Measurements from ENCODE around the gene DCXR.

Gene DCXR

DNA sequence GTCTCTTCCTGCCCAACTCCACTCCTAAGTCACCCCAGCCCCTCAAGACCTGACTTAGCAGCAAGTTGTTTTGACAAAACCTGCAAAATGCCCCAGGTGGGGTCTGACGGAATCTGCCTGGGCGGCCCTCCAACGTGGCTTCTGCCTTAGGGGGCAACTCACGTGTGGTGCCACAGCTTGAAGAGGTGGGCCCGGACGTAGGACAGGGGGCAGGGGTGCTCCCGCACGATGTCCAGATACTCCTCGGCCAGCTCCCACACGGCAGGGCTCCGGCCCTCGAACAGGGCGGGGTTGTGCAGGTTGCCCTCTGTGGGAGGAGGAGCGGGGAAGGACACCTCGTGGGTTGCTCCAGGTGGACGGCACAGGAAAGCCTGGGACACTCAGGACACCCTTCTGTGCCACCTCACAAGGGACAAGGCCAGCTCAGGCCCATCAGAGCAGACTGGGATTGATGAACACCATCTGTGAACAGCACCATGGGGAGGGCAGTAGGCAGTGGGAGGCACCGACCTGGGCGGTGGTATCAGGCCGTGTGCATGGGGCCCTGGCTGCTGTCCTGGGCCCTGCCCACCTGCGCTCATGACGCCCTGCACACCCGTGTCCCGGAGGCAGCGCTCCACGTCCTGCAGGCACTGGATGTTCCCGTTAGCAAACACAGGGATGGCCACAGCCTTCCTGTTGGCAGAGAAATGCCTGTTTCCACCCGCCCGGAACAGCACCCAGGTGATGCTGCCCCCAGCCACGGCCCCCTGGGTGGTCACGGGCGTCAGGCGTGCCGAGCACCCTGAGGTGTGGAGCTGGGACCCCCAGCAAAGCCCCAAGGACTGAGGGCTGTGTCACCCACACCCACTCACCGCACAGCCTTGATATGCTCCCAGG is 23.8 kb upstream of the DCXR start:
- Histone ChIP-seq H3K27ac (ENCODE audit: low read length, poor library complexity, severe bottlenecking) (no peak overlapping the region), H2BK12ac (ENCODE audit: low read length in 2 of 2) (no peak overlapping the region), H3K4ac (ENCODE audit: low read depth in 1 of 2, low read length in 2 of 2) (no peak overlapping the region), H3K9ac (ENCODE audit: low read length) (no peak overlapping the region), H3K18ac (ENCODE audit: low read depth in 1 of 2, low read length in 2 of 2) (no peak overlapping the region), H4K91ac (ENCODE audit: low read length) (no peak overlapping the region), H2AK5ac (ENCODE audit: low read length, severe bottlenecking) (no peak overlapping the region), H3K4me1 (ENCODE audit: control insufficient read depth, insufficient read depth, low read depth, low read length) (peaks cover 24% of the 10 kb centered on the region), H3K4me2 (ENCODE audit: low read length, poor library complexity, severe bottlenecking) (no peak overlapping the region), H2BK5ac (ENCODE audit: low read depth, low read length, poor library complexity, severe bottlenecking) (no peak overlapping the region), H2BK120ac (ENCODE audit: low read depth, low read length) (no peak overlapping the region), H3K36me3 (ENCODE audit: control insufficient read depth in 1 of 2, insufficient read depth in 2 of 2, low read depth in 1 of 2, low read length in 2 of 2) (peaks cover 67 to 81% of the 10 kb centered on the region in 2 experiments), H3K4me3 (ENCODE audit: insufficient read depth in 1 of 2, low read depth in 1 of 2, low read length in 2 of 2) (no peak overlapping the region), H3K23ac (ENCODE audit: low read length in 2 of 2) (no peak overlapping the region), H3K79me1 (replicated peaks; ENCODE audit: low read length, poor library complexity, severe bottlenecking) (peaks cover 17% of the 10 kb centered on the region), H4K8ac (ENCODE audit: low read length) (no peak overlapping the region), H3K9me3 (ENCODE audit: control insufficient read depth, low read length) (no peaks in the 10 kb centered on the region), H2AFZ (ENCODE audit: low read depth, low read length) (no peak overlapping the region), H2BK15ac (ENCODE audit: low read depth, poor library complexity, severe bottlenecking) (no peak overlapping the region), H3K14ac (ENCODE audit: low read length in 2 of 2) (no peak overlapping the region), H3K27me3 (ENCODE audit: control insufficient read depth in 1 of 2, insufficient read depth in 1 of 2, low read length in 2 of 2) (no peaks in the 10 kb centered on the region)
- 94% methylated on average over 33 of the region's 34 CpGs for WGBS
- DNase-seq, result no peak

DNA sequence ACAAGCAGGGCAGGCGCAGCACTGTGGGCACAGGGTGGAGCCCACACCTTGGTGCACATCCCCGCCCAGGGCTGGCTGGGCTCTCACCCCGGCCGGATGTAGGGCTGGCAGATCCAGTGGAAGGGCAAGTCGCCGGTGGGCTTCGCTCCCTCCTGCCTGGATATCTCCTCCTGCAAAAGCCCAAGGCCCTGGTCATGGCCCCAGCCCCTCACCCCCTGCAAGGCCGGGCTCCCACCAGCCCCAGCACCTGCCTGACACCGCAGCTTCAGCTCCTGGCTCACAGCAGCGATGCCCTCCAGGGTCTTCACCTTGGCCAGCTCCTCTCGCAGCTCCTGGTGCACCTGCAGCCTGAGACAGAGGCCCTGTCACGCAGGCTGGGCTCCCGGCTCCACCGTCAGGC is 23.1 kb upstream of the DCXR start:
- H3K27ac ChIP-seq (ENCODE audit: low read length, poor library complexity, severe bottlenecking), result no peak overlapping the region
- H2BK5ac ChIP-seq (ENCODE audit: low read depth, low read length, poor library complexity, severe bottlenecking), result no peak overlapping the region
- no peak overlapping the region for H2BK15ac ChIP-seq (ENCODE audit: low read depth, poor library complexity, severe bottlenecking)
- H4K8ac ChIP-seq (ENCODE audit: low read length), result no peak overlapping the region
- peaks cover 16% of the 10 kb centered on the region for H3K79me1 ChIP-seq (replicated peaks; ENCODE audit: low read length, poor library complexity, severe bottlenecking)
- no peak overlapping the region for H3K4me2 ChIP-seq (ENCODE audit: low read length, poor library complexity, severe bottlenecking)
- WGBS, result 91% methylated on average over 14 of the region's 14 CpGs
- H3K9me3 ChIP-seq (ENCODE audit: control insufficient read depth, low read length), result no peaks in the 10 kb centered on the region
- H3K9ac ChIP-seq (ENCODE audit: low read length), result no peak overlapping the region
- H3K27me3 ChIP-seq (ENCODE audit: control insufficient read depth in 1 of 2, insufficient read depth in 1 of 2, low read length in 2 of 2), result no peaks in the 10 kb centered on the region
- H3K36me3 ChIP-seq (ENCODE audit: control insufficient read depth in 1 of 2, insufficient read depth in 2 of 2, low read depth in 1 of 2, low read length in 2 of 2), result peaks cover 74 to 88% of the 10 kb centered on the region in 2 experiments
- H3K18ac ChIP-seq (ENCODE audit: low read depth in 1 of 2, low read length in 2 of 2), result no peak overlapping the region
- peaks cover 21% of the 10 kb centered on the region for H3K4me1 ChIP-seq (ENCODE audit: control insufficient read depth, insufficient read depth, low read depth, low read length)
- no peak overlapping the region for H2BK12ac ChIP-seq (ENCODE audit: low read length in 2 of 2)
- H2AFZ ChIP-seq (ENCODE audit: low read depth, low read length), result no peak overlapping the region
- DNase-seq, result no peak
- no peak overlapping the region for H3K23ac ChIP-seq (ENCODE audit: low read length in 2 of 2)
- H3K14ac ChIP-seq (ENCODE audit: low read length in 2 of 2), result no peak overlapping the region
- H2BK120ac ChIP-seq (ENCODE audit: low read depth, low read length), result no peak overlapping the region
- no peak overlapping the region for H3K4ac ChIP-seq (ENCODE audit: low read depth in 1 of 2, low read length in 2 of 2)
- no peak overlapping the region for H4K91ac ChIP-seq (ENCODE audit: low read length)
- no peak overlapping the region for H2AK5ac ChIP-seq (ENCODE audit: low read length, severe bottlenecking)
- no peak overlapping the region for H3K4me3 ChIP-seq (ENCODE audit: insufficient read depth in 1 of 2, low read depth in 1 of 2, low read length in 2 of 2)

DNA sequence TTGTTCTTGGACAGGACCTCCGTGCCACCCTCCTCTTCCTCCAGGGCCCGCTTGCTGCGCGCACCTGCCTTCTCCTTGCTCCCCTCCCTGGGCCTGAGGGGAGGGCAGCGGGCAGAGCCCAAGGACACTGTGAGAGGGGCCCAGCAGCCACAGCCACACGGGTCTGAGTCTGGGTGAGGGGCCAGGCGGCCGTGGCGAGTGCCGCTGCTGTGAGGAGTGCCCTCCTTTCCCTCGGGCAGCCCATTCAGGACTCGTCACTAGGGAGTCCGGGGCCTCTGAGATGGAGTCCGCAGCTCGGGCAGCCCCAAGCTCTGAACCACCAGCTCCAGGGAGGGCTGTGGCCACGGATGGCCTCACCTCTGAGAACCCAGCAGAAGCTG is 22.5 kb upstream of the DCXR start:
- Histone ChIP-seq H3K4ac (ENCODE audit: low read depth in 1 of 2, low read length in 2 of 2) (no peak overlapping the region), H4K91ac (ENCODE audit: low read length) (no peak overlapping the region), H3K9ac (ENCODE audit: low read length) (no peak overlapping the region), H3K4me3 (ENCODE audit: insufficient read depth in 1 of 2, low read depth in 1 of 2, low read length in 2 of 2) (no peak overlapping the region), H3K18ac (ENCODE audit: low read depth in 1 of 2, low read length in 2 of 2) (no peak overlapping the region), H3K4me1 (ENCODE audit: control insufficient read depth, insufficient read depth, low read depth, low read length) (peaks cover 23% of the 10 kb centered on the region), H4K8ac (ENCODE audit: low read length) (no peak overlapping the region), H3K27me3 (ENCODE audit: control insufficient read depth in 1 of 2, insufficient read depth in 1 of 2, low read length in 2 of 2) (no peaks in the 10 kb centered on the region), H3K27ac (ENCODE audit: low read length, poor library complexity, severe bottlenecking) (no peak overlapping the region), H2BK120ac (ENCODE audit: low read depth, low read length) (no peak overlapping the region), H3K23ac (ENCODE audit: low read length in 2 of 2) (no peak overlapping the region), H3K14ac (ENCODE audit: low read length in 2 of 2) (no peak overlapping the region), H2AK5ac (ENCODE audit: low read length, severe bottlenecking) (no peak overlapping the region), H3K79me1 (replicated peaks; ENCODE audit: low read length, poor library complexity, severe bottlenecking) (peaks cover 21% of the 10 kb centered on the region), H3K36me3 (ENCODE audit: control insufficient read depth in 1 of 2, insufficient read depth in 2 of 2, low read depth in 1 of 2, low read length in 2 of 2) (peaks cover 78 to 94% of the 10 kb centered on the region in 2 experiments), H3K9me3 (ENCODE audit: control insufficient read depth, low read length) (no peaks in the 10 kb centered on the region), H2AFZ (ENCODE audit: low read depth, low read length) (no peak overlapping the region), H2BK15ac (ENCODE audit: low read depth, poor library complexity, severe bottlenecking) (no peak overlapping the region), H2BK12ac (ENCODE audit: low read length in 2 of 2) (no peak overlapping the region), H2BK5ac (ENCODE audit: low read depth, low read length, poor library complexity, severe bottlenecking) (no peak overlapping the region), H3K4me2 (ENCODE audit: low read length, poor library complexity, severe bottlenecking) (no peak overlapping the region)
- 94% methylated on average over 16 of the region's 16 CpGs for WGBS
- DNase-seq, result no peak

DNA sequence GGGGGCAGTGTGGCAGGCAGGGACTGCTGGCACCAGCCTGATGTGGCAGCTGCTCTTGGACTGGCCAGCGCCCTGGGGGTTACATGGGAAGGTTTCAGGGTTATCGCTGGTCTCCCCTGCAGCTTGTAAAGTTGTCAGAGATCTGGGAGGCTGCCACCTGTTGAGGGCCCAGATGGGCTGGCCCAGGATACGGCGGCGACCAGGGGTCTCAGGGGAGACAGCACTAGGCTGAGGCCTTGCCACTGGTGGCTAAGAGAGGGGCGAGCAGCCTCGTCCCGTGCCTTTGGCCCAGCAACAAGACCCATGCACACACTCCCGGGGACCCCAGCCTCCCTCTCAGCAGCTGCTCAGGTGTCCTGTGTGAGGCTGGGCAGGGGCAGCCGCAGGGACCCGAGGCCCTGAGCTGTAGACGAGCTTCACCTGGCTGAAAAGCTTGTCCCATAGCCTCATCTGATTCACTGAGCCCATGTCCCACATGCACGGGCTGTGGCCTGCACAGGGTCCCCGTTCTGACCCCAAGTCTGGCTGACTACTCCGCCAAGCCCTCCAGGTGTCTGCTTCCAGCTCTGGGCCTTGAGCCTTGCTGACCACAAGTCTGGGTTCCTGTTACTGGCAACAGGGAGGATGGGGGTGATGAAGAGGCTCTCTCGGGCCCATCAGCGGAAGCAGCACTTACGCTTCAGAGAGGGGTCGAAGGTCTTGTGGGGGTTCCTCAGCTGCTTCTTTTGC is 21.9 kb upstream of the DCXR start:
- Histone ChIP-seq H3K9ac (ENCODE audit: low read length) (no peak overlapping the region), H3K4me2 (ENCODE audit: low read length, poor library complexity, severe bottlenecking) (no peak overlapping the region), H3K4ac (ENCODE audit: low read depth in 1 of 2, low read length in 2 of 2) (no peak overlapping the region), H2AK5ac (ENCODE audit: low read length, severe bottlenecking) (no peak overlapping the region), H3K4me1 (ENCODE audit: control insufficient read depth, insufficient read depth, low read depth, low read length) (peaks cover 17% of the 10 kb centered on the region), H3K4me3 (ENCODE audit: insufficient read depth in 1 of 2, low read depth in 1 of 2, low read length in 2 of 2) (no peak overlapping the region), H3K9me3 (ENCODE audit: control insufficient read depth, low read length) (no peaks in the 10 kb centered on the region), H4K91ac (ENCODE audit: low read length) (no peak overlapping the region), H3K27me3 (ENCODE audit: control insufficient read depth in 1 of 2, insufficient read depth in 1 of 2, low read length in 2 of 2) (no peaks in the 10 kb centered on the region), H3K18ac (ENCODE audit: low read depth in 1 of 2, low read length in 2 of 2) (no peak overlapping the region), H3K27ac (ENCODE audit: low read length, poor library complexity, severe bottlenecking) (no peak overlapping the region), H2BK120ac (ENCODE audit: low read depth, low read length) (no peak overlapping the region), H2BK5ac (ENCODE audit: low read depth, low read length, poor library complexity, severe bottlenecking) (no peak overlapping the region), H3K36me3 (ENCODE audit: control insufficient read depth in 1 of 2, insufficient read depth in 2 of 2, low read depth in 1 of 2, low read length in 2 of 2) (peaks cover 84 to 98% of the 10 kb centered on the region in 2 experiments), H2BK12ac (ENCODE audit: low read length in 2 of 2) (no peak overlapping the region), H2AFZ (ENCODE audit: low read depth, low read length) (no peak overlapping the region), H3K79me1 (replicated peaks; ENCODE audit: low read length, poor library complexity, severe bottlenecking) (peaks cover 27% of the 10 kb centered on the region), H2BK15ac (ENCODE audit: low read depth, poor library complexity, severe bottlenecking) (no peak overlapping the region), H3K14ac (ENCODE audit: low read length in 2 of 2) (no peak overlapping the region), H3K23ac (ENCODE audit: low read length in 2 of 2) (no peak overlapping the region), H4K8ac (ENCODE audit: low read length) (no peak overlapping the region)
- DNase-seq, result no peak
- WGBS, result 91% methylated on average over 19 of the region's 19 CpGs

Measured in mesenchymal stem cell (in vitro differentiated cells and primary cell).